Measurements from ENCODE around the gene ZC3H13.

The ZC3H13 gene

DNA sequence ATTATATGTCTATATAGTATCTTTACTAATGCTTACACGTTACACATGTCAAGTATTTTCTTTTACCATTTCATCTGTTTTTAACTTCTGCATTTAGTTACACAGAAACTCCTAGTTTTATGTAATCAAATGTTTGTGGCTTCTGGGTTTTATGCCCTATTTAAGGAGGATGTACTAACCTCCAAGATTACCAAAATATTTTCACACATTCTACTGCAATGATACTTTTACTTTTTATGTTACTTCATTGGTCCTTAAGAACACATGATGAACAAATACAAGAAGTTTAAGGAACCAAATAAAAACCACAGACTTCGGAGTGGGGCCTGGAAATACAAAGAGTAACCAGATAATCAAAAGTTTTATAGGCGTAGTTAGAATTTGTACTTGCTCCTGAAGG lies 37.2 kb downstream of the ZC3H13 start:
- Histone ChIP-seq H3K79me2 (ENCODE audit: low read length) (no peaks in the 10 kb centered on the region), H3K4me1 (ENCODE audit: low read length) (no peaks in the 10 kb centered on the region), H4K20me1 (ENCODE audit: insufficient read depth, low read length) (no peaks in the 10 kb centered on the region), H2AFZ (ENCODE audit: low read length) (no peak overlapping the region), H3K9ac (ENCODE audit: low read length) (no peak overlapping the region), H3K27ac (ENCODE audit: low read length) (no peak overlapping the region), H3K4me3 (ENCODE audit: low read length) (no peak overlapping the region), H3K9me3 (replicated peaks; ENCODE audit: insufficient read depth, low read length) (no peaks in the 10 kb centered on the region), H3K9me2 (replicated peaks; ENCODE audit: insufficient read depth, low read length) (no peaks in the 10 kb centered on the region), H3K27me3 (replicated peaks; ENCODE audit: insufficient read depth, low read length) (no peaks in the 10 kb centered on the region), H3K4me2 (ENCODE audit: low read depth, low read length) (no peak overlapping the region), H3F3A (ENCODE audit: insufficient read depth, low read length) (no peaks in the 10 kb centered on the region), H3K36me3 (replicated peaks; ENCODE audit: insufficient read depth, low read length) (no peaks in the 10 kb centered on the region)
- DNase-seq: no peak
- TF ChIP-seq CTCF (IDR thresholded peaks at IDR 0.05; ENCODE audit: low read length): no peak
- TF ChIP-seq EZH2 (optimal IDR thresholded peaks at IDR 0.05; ENCODE audit: low read depth, low read length): no peak
- TF ChIP-seq EZH2phosphoT487 (IDR thresholded peaks at IDR 0.05; ENCODE audit: low read length): no peak

GRCh38 chr13:46012404-46012803 lies 40.1 kb downstream of the ZC3H13 start:
- no peaks in the 10 kb centered on the region for H3K79me2 ChIP-seq (ENCODE audit: low read length)
- H3K4me2 ChIP-seq (ENCODE audit: low read depth, low read length): no peak overlapping the region
- H2AFZ ChIP-seq (ENCODE audit: low read length): no peak overlapping the region
- TF ChIP-seq EZH2phosphoT487 (IDR thresholded peaks at IDR 0.05; ENCODE audit: low read length) (no peak), CTCF (IDR thresholded peaks at IDR 0.05; ENCODE audit: low read length) (no peak)
- H3K27me3 ChIP-seq (replicated peaks; ENCODE audit: insufficient read depth, low read length): no peaks in the 10 kb centered on the region
- no peaks in the 10 kb centered on the region for H3F3A ChIP-seq (ENCODE audit: insufficient read depth, low read length)
- no peaks in the 10 kb centered on the region for H4K20me1 ChIP-seq (ENCODE audit: insufficient read depth, low read length)
- H3K9me3 ChIP-seq (replicated peaks; ENCODE audit: insufficient read depth, low read length): no peaks in the 10 kb centered on the region
- no peaks in the 10 kb centered on the region for H3K4me1 ChIP-seq (ENCODE audit: low read length)
- no peak overlapping the region for H3K9ac ChIP-seq (ENCODE audit: low read length)
- no peak for DNase-seq
- no peak overlapping the region for H3K4me3 ChIP-seq (ENCODE audit: low read length)
- no peaks in the 10 kb centered on the region for H3K36me3 ChIP-seq (replicated peaks; ENCODE audit: insufficient read depth, low read length)
- H3K27ac ChIP-seq (ENCODE audit: low read length): no peak overlapping the region
- no peaks in the 10 kb centered on the region for H3K9me2 ChIP-seq (replicated peaks; ENCODE audit: insufficient read depth, low read length)

DNA sequence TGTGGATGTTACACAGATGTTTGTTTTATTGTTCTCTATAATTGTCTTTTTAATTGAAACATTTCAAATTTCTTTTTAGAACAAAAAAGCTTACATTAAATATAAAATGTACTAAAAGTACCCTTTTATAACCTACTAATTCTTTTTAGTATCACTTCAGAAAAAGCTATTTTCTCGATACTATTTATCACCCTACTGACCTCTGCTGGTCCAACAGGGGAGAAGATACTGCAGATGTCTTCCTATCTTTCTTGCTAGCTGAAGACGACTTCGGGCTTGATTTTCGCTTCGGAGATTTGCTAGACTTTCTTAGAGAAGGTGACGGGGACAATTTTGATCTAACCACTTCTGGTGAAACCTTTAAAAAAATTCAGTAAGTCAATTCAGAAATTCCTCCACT lies 42.4 kb downstream of the ZC3H13 start:
- no peaks in the 10 kb centered on the region for H3K4me1 ChIP-seq (ENCODE audit: low read length)
- no peak for DNase-seq
- H3K9ac ChIP-seq (ENCODE audit: low read length): no peak overlapping the region
- no peak overlapping the region for H3K27ac ChIP-seq (ENCODE audit: low read length)
- H3K9me3 ChIP-seq (replicated peaks; ENCODE audit: insufficient read depth, low read length): no peaks in the 10 kb centered on the region
- no peak for TF ChIP-seq EZH2 (optimal IDR thresholded peaks at IDR 0.05; ENCODE audit: low read depth, low read length)
- no peak for TF ChIP-seq EZH2phosphoT487 (IDR thresholded peaks at IDR 0.05; ENCODE audit: low read length)
- no peak for TF ChIP-seq CTCF (IDR thresholded peaks at IDR 0.05; ENCODE audit: low read length)
- H4K20me1 ChIP-seq (ENCODE audit: insufficient read depth, low read length): no peaks in the 10 kb centered on the region
- no peak overlapping the region for H3K4me3 ChIP-seq (ENCODE audit: low read length)
- H2AFZ ChIP-seq (ENCODE audit: low read length): no peak overlapping the region
- H3K4me2 ChIP-seq (ENCODE audit: low read depth, low read length): no peak overlapping the region
- H3K9me2 ChIP-seq (replicated peaks; ENCODE audit: insufficient read depth, low read length): no peaks in the 10 kb centered on the region
- H3K36me3 ChIP-seq (replicated peaks; ENCODE audit: insufficient read depth, low read length): no peaks in the 10 kb centered on the region
- no peaks in the 10 kb centered on the region for H3F3A ChIP-seq (ENCODE audit: insufficient read depth, low read length)
- H3K79me2 ChIP-seq (ENCODE audit: low read length): no peaks in the 10 kb centered on the region
- H3K27me3 ChIP-seq (replicated peaks; ENCODE audit: insufficient read depth, low read length): no peaks in the 10 kb centered on the region
